Hepatic stellate cell (primary cell): ENCODE results near the gene HTRA3.

Experiments used
- DNase-seq: peaks from one replicate; pipeline ENCODE4 v3.0.0; 2011; ENCODE audit warnings: low spot score

Gene HTRA3

GRCh38 chr4:8267077-8267476 lies 2.5 kb upstream of the HTRA3 start:
- DNase-seq: peak; percentile 77

GRCh38 chr4:8268211-8268610 lies 1.3 kb upstream of the HTRA3 start:
- DNase-seq: no peak

DNA sequence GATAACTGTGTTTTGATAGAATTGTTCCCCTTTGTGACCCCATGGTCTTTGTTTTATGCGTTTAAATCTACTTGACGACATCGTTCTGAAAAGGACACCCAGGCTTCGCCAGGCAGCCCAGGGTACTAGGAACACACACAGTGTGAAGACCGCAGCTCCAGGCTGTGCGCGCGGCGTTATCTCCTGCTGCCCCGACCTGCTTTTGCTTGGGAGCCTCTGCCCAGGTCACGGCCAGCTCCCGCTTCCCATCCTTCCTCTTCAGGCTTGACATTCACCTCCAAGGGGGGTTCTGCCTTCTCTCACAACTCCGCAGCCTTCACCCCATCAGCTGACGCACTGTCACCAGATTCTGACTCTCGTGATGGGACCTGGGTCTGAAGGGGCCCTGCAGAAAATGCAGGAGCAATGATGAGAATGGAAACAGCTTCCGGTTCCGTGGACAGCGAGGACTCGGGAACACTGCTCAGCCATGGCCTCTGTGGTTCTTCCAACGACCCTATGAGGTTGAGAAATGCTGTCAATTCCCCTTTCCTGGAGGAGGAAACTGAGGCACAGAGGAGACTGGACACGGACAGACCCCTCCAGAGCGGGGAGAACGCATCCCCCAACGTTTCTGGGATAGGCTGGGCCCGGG lies 536 bp upstream of the HTRA3 start:
- no peak for DNase-seq

DNA sequence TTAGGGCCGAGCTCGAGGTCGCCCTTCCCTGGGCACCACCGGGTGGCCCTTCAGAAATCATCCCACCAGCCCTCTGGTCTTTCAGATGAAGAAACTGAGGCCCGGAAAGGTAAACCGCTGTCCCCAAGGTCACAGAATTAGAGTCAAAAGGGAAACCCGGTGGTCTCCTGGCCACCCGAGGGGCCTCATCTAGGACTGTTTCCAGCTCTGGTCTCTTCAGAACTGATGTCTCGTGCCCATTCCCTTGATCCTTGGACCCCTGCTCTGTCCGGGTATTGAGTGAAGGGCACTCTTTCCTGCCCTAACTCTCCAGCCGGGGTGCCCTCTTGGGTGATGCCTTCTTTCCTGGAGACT lies 841 bp downstream of the HTRA3 start:
- DNase-seq: no peak

GRCh38 chr4:8270912-8271815 lies 1.6 kb downstream of the HTRA3 start:
- DNase-seq: no peak

- DNase-seq: no peak
These were observed 2.3 kb downstream of the HTRA3 start for GRCh38 chr4:8271821-8272220.

DNA sequence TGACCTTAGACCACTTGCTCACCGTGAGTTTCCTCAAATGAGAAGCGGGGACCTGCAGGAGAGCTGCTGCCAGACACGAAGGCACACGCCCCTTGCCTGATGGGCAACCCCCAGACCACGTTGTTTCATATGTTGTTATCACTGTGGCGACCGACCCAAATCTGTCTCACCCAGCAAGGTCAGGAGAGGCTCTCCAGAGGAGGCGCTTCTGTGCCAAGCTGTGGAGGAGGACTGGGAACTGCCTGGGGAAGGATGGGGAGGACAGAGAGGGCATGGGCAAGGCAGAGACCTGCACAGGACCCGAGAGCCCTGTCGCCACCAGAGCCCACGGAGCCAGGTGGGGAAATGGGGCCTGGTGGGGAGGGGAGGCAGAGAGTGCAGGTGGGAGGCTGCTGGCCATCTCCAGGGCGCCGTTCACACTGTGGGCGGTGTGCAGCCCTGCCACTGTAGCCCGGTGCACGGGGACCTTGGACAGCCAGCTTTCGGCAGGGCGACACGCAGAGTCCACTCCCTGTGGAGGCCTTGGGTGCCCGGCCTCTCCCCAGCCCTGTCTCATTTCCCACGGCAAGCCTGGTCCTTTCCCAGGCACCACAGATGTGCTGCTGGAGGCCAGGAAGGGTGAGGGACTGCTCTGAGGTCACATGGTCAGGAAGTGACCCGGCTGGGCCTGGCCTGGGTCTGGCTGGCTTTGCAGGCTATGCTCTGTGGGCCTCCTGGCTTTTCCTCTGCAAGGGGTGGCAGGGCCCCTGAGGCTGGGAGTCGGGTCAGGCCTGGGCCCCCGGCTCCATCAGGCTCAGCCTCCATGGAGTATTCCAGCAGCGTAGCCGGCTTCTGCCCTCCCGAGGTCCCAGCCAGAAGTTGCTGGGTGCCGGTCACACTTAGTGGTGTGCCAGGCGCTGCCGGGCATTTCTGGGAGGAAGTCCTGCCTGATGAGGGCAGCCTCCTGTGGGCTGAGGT lies 3.2 kb downstream of the HTRA3 start:
- DNase-seq: no peak

DNA sequence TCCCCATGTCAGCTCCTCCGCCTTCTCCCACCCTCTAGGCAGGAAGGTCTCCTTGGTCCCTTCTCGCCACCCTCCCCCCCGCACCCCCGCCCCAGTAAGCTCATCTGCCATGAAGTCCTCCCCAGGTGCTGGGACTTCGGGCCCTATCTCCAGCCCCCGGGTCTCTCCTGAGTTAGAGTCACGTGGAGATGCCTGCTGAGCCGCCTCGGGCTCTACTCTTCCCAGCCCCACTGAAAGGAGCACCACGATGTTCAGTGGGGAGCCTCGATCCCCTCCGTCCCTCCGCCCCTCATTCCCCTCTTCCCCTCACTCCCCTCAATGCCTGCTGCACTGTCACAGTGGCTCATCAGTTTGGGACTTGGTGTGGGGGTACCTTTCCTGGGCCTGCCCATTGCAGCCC lies 3.9 kb downstream of the HTRA3 start:
- no peak for DNase-seq

DNA sequence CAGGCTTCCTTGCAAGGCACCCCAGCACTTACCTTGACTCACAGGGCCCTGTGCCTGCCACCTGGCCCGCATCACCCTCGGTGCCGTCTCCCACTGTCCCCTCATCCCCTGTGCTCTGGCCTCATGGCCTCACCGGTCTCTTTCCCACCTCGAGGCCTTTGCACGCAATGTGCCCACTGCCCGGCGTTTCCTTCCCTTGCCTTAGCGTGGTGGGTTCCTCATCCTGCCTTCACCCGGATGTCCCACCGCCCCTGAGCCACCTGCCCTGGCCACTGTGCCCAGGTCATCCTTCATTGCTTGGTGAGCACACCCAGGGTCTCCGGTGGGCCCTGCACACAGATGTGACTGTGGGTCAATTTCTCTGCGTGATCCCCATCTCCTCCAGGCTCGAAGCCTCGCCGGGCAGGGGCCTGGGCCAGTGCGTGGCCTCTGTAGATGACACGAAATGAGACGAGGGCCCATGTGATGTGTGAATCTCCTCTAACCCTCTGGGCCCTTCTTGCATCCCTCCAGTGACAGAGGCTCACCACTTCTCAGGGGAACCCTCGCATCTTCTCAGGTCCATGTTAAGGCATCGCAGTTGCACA lies 4.6 kb downstream of the HTRA3 start:
- no peak for DNase-seq

DNA sequence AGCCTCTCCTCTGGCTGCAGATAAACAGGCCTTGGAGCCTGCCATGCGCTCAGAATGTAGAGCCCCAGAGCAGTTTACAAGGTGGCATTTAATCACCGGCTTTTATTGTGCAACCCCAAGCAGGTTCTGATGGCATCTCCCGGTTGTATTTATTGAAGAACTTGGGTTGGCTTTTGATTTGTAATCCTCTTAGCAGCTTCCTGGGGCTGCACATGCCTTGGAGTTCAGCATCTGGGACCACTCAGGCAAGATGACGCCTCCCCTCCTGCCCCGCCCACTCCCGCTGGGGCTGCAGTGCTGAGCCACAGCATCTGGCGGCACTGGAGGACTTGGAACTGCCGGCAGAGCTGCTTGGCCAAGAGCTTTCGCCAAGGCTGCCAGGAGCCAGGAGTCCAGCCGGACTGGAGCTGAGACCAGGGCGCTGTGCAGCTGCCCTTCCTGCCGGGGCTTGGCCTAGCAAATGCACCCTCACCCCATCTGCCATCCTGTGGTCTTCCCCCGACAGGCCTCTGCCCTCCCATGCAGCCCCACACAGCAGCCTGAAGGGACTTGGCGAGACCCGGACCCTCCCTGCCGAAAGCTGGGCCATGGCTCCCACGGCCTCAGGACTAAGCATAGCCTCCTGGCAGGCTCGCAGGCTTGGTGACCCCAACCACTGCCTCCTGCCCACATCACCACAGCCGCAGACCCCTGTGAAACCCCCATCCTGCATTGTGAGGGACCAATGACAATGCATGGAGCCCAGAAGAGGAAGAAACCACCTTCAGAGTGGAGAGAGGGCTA lies 5.4 kb downstream of the HTRA3 start:
- DNase-seq: peak; percentile 92

DNA sequence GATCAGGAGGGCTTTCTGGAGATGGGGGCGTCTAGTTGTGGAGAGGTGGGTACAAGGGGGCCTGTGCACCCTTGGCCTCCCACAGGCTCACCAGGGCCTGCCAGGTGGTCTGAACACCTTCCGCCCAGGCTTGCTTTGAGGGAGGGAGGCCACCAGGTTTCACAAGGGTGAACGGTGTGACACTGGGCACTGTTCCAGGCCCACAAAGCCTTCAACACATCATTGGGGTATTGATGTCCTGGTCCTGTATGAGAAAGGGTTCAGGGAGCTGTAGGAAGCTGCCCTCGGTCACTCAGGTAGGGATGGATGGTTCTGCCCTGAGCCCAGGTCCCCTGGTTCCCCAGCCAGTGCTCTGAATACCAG lies 6.0 kb downstream of the HTRA3 start:
- DNase-seq: no peak

DNA sequence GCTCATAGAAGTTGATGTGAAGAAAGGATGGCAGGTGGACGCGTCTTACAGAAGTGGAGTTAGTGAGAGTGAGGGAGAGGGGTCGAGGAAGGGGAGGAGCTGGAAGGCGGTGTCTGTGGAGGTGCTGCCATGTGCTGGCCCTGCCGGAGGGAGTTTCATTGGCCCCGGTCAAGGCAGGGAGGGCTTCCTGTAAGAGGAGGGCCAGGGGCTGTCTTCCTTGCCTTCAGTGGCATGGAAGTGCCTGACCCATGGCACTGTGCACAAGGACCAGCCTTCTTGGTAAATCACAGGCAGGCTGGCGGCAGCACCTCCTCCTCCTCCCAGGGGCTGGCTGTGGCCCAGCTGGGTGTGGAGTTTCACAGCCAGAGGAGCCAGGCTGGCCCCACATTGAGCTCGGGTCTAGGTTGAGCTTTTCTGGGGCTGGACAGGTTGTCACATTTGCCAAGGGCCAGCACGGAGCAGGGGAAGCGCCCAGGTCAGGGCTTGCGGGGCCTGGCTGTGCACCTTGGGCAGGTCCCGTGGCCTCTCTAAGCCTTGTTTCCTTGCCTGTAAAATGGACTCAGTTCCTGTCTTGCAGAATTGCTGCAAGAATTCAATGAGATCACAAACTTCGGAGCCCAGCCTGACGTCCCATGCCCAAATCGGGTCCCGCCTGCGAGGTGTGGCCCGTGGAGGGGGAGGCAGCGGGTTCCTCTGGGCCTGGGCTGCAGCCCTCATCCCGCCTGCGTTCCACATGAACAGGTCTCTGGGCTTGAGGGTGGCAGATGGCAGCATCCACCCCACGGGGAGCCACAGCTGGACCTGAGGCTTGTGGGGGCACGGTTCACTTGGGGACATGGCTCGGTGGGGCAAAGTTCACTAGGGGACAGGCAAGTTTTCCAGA lies 7.0 kb downstream of the HTRA3 start:
- no peak for DNase-seq

- DNase-seq: no peak
These were observed 7.9 kb downstream of the HTRA3 start for GRCh38 chr4:8277356-8278008.

- peak; percentile 39 for DNase-seq
These were observed 8.4 kb downstream of the HTRA3 start for GRCh38 chr4:8278009-8278395.

DNA sequence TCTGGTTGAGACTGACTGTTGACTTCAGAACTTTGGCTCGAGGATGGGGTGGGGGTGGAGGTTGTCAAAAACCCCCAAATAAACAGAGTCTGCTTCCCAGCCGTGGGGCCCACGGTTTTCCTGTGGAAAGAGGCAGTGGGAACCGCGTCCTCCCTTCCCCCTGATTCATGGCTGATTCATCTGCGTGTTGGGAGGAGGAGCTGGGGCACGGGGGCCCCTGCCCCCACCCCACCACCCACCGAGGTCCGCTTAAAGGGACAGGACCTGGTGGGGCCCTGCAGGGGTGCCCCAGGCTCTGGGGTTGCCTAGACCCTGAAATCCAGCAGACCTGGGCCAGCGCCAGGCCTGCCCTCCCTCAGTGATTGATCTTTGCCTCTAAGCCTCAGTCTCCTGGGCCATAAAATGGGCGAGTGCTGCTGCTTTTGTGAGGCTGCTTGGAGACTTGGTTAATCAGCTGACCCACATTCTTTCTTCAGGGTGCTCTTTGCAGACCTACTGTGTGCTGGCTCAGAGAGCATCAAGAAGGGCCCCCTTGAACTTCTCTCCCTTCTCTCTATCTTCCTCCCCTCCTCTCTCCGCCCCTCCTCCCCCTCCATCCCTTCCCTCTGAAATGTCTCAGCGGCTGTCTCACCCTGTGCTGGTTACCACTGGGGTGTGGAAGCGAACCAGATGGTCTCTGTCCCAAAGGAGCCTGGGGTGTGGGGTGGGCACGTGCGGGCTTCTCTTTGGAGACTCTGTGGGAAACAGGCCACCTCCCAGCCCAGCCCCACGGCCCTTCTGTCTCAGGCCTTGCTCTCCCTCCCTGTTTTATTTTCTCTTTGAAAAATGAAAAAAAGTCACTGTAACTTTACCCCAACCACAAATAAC lies 9.1 kb downstream of the HTRA3 start:
- peak; percentile 96 for DNase-seq

- DNase-seq: no peak
These were observed 10.0 kb downstream of the HTRA3 start for GRCh38 chr4:8279321-8280157.

GRCh38 chr4:8280158-8280875 lies 10.8 kb downstream of the HTRA3 start:
- no peak for DNase-seq
